Measurements from ENCODE around the gene PPP1R13B. TPM values are rescaled to one million over a fixed set of nuclear protein-coding genes. Genes with fewer than 3 reads are reported as not detected.

Gene PPP1R13B
- total RNA-seq, 1 experiment from 2014 or later, result 3.0 TPM

DNA sequence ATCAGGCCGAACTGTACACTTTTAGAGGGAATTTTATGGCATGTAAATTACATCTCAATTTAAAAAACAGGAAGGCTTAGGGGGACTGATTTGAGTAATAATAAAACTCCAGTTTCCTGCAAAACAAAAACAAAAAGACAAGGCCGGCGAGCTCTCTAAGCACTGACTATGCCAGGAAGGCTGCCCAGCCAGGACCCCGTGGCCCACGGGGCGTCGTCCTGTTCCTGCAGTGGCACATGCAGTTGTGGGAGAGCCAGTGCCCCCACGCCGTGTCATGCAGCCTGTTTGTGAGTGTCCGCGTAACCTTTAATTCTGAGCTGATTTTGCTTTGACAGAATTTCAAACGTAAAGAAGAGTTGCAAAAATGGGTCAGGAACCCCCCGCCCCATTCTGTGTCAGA lies 142.7 kb downstream of the PPP1R13B start:
- no peak overlapping the region for H3K4me3 ChIP-seq (ENCODE audit: low read length)
- no peak overlapping the region for H3K27ac ChIP-seq (ENCODE audit: low read length)
- H2AFZ ChIP-seq (ENCODE audit: low read length), result no peak overlapping the region
- DNase-seq, result no peak
- H3K36me3 ChIP-seq (ENCODE audit: insufficient read depth, low read length), result peaks cover 38% of the 10 kb centered on the region; the same call in 1 of the 2 replicates
- H3K4me1 ChIP-seq (ENCODE audit: low read length), result peaks cover 40% of the 10 kb centered on the region
- no peak overlapping the region for H3K4me2 ChIP-seq (ENCODE audit: low read depth, low read length, poor library complexity, severe bottlenecking)
- H3K9me2 ChIP-seq (replicated peaks; ENCODE audit: insufficient read depth, low read length), result no peaks in the 10 kb centered on the region
- H3K9ac ChIP-seq (ENCODE audit: low read length), result no peak overlapping the region
- H3K27me3 ChIP-seq (ENCODE audit: low read length), result no peaks in the 10 kb centered on the region
- peaks cover 11% of the 10 kb centered on the region; the same call in 1 of the 2 replicates for H3K79me2 ChIP-seq (ENCODE audit: low read length)
- no peaks in the 10 kb centered on the region for H3K9me3 ChIP-seq (ENCODE audit: low read length)
- peaks cover 29% of the 10 kb centered on the region for H4K20me1 ChIP-seq (ENCODE audit: insufficient read depth, low read depth, low read length)

DNA sequence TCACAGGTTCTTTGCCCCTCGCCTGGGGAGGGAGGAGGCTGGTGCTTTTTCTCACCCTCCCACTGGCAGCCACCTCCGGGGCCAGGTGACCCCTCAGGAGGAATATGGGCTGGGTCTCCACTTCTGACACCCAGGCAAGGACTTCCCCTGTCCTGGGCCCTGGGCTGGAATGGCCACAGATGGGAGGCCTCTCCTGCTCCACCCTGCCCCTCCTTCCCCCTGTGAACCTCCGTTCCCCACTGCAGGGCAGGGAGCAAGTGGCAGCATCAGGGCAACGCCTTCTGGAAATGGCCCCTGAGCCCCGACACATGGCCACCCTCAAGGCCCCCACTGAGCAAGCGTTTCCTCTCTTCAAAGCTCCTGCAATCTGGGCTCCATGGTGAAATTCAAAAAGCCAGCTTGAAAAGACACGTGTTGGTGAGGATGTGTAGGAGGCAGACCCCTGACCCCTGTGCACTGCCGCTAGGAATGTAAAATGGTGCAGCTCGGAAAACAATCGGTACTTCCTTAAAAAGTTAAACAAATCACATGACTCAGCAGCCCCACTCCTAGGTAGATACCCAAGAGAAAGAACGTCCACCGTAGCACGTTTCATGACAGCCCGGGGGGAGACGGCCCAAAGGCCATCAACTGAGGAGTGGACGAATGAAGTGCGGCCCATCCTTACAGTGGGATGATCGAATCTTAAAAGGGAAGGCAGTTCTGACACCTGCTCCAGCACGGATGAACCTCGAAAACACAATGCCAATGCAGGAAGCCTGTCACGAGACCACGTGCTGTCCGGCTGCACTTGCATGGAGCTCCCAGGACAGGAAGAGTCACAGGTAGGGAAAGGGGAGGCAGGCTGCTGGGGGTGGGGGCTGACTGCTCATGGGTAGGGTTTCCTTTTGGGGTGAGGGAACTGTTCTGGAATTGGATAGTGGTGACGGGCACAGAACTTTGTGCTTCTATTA lies 143.7 kb downstream of the PPP1R13B start:
- H3K36me3 ChIP-seq (ENCODE audit: insufficient read depth, low read length), result peaks cover 37% of the 10 kb centered on the region

DNA sequence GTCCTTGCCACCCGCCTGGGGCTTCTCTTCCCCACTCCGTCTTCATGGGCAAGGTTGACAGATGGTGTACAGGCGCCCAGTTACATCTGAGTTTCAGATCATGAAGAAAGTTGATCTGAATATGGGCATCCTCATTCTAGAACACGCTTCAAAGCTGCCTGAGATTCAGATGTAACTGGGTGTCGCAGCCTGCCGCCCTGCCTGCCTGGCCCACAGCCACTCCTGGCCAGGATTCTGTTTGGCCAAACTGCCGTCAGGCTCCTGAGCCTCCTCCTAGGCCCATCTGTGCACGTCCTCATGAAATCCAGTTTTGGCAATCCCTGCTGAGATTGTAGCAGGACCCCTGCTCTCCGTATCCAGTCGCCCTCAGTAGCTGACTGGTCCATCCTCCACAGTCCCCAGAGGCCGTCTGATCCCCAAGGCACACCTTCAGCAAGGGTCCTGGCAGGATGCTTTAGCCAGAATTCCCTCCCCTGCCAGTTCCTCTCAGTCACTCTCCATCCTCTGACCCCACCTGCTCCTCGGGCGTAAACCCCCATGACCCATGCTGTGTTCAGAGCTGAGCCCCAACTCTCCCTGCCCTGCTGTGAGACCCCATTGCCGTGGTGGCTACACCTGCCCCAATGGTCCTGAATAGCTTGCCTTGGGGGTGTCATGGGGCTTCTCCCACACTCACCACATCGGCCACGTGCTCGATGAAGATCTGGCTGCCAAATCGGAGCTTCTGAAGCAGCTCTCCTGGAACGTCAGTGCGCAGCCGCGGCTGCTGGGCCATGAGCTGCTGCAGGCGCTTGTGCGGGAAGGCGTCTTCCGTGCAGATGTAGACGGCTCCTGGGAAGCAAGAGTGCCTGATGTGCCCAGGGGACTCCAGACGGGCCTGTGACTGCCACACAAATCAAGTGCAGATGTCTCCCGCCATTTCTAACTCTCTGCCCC lies 144.6 kb downstream of the PPP1R13B start:
- Histone ChIP-seq H3K4me1 (ENCODE audit: low read length) (peaks cover 60% of the 10 kb centered on the region), H3K79me2 (ENCODE audit: low read length) (peaks cover 4% of the 10 kb centered on the region; the same call in 1 of the 2 replicates), H3K27me3 (ENCODE audit: low read length) (no peaks in the 10 kb centered on the region), H3K36me3 (ENCODE audit: insufficient read depth, low read length) (peaks cover 32% of the 10 kb centered on the region), H3K9me3 (ENCODE audit: low read length) (no peaks in the 10 kb centered on the region), H3K9me2 (replicated peaks; ENCODE audit: insufficient read depth, low read length) (no peaks in the 10 kb centered on the region), H3K9ac (ENCODE audit: low read length) (peak overlapping the region; percentile 22), H3K4me2 (ENCODE audit: low read depth, low read length, poor library complexity, severe bottlenecking) (peak overlapping the region; percentile 11), H3K27ac (ENCODE audit: low read length) (peak overlapping the region; percentile 77), H2AFZ (ENCODE audit: low read length) (no peak overlapping the region), H3K4me3 (ENCODE audit: low read length) (no peak overlapping the region), H4K20me1 (ENCODE audit: insufficient read depth, low read depth, low read length) (peaks cover 24% of the 10 kb centered on the region; the same call in 1 of the 2 replicates)
- DNase-seq, result no peak

More for the DNA sequence above, 143.7 kb downstream of the PPP1R13B start:
- H3K27me3 ChIP-seq (ENCODE audit: low read length), result no peaks in the 10 kb centered on the region
- H2AFZ ChIP-seq (ENCODE audit: low read length), result no peak overlapping the region
- H3K79me2 ChIP-seq (ENCODE audit: low read length), result peaks cover 4% of the 10 kb centered on the region; the same call in 1 of the 2 replicates
- no peaks in the 10 kb centered on the region for H3K9me3 ChIP-seq (ENCODE audit: low read length)
- no peak overlapping the region; the same call in 1 of the 2 replicates for H3K27ac ChIP-seq (ENCODE audit: low read length)
- DNase-seq, result no peak
- peaks cover 30% of the 10 kb centered on the region for H4K20me1 ChIP-seq (ENCODE audit: insufficient read depth, low read depth, low read length)
- peaks cover 50% of the 10 kb centered on the region for H3K4me1 ChIP-seq (ENCODE audit: low read length)
- no peak overlapping the region for H3K9ac ChIP-seq (ENCODE audit: low read length)
- H3K4me3 ChIP-seq (ENCODE audit: low read length), result no peak overlapping the region
- no peaks in the 10 kb centered on the region for H3K9me2 ChIP-seq (replicated peaks; ENCODE audit: insufficient read depth, low read length)
- H3K4me2 ChIP-seq (ENCODE audit: low read depth, low read length, poor library complexity, severe bottlenecking), result no peak overlapping the region

DNA sequence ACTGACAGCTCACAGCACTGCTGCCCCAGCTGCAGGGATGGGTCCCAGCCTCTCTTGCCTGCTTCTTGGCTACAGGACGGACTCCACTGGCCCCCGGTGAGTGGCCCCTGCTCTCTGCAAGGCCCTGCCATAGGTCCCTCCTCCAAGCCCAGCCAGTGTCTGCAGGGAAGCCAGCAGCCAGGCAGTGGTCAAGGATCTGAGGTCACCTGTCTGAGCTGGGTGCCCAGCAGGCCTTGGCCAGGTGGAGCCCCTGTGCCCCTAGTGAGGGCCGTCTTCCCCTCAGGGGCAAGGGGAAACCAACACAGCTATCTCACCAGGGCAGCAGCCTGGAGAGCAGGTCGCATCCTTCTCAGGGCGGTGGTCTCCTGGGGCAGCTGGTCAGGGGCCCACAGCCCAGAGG lies 145.3 kb downstream of the PPP1R13B start:
- Histone ChIP-seq H3K9me3 (ENCODE audit: low read length) (no peaks in the 10 kb centered on the region), H3K9ac (ENCODE audit: low read length) (peak overlapping the region; percentile 22), H3K79me2 (ENCODE audit: low read length) (peaks cover 8% of the 10 kb centered on the region; the same call in 1 of the 2 replicates), H3K27ac (ENCODE audit: low read length) (peak overlapping the region; percentile 77), H3K4me1 (ENCODE audit: low read length) (peaks cover 66% of the 10 kb centered on the region), H3K36me3 (ENCODE audit: insufficient read depth, low read length) (peaks cover 29% of the 10 kb centered on the region), H3K4me2 (ENCODE audit: low read depth, low read length, poor library complexity, severe bottlenecking) (peak overlapping the region; percentile 11), H3K27me3 (ENCODE audit: low read length) (no peaks in the 10 kb centered on the region), H3K9me2 (replicated peaks; ENCODE audit: insufficient read depth, low read length) (no peaks in the 10 kb centered on the region), H4K20me1 (ENCODE audit: insufficient read depth, low read depth, low read length) (peaks cover 21% of the 10 kb centered on the region; the same call in 1 of the 2 replicates), H3K4me3 (ENCODE audit: low read length) (no peak overlapping the region), H2AFZ (ENCODE audit: low read length) (no peak overlapping the region)
- no peak for DNase-seq

DNA sequence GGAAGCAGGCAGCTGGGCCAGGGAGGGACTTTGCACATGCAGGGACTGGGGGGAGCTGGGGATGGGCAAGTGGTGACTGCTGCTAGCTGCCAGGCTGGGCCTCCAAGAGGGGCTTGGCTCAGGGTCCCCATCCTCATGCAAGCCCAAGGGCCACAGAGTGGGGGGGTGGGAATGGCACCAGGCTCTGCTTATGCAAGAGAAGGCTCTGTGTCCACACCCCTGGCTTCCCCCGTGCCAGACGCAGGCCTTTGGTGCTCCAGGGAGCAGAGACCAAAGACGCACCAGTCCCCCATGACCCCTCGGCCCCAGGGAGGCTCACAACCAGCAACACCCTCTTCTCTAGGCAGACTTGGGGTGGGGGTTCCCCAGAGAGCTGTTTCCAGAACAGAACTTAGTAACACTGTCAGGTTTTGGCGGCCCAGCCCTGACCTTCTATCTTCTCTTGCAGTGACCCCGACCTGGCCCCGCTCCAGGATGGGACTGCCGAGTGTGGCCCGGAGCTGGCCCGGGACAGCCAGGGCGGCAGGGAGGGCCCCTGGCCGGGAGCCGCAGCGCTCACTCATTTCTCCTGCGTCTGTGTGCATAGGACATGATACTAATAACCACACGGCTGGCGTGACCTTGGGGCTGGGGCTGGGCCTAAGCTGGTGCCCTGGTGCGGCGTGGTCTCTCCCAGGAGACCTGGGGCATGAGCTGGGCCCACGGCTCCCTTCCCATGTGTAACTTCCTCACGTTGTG lies 146.5 kb downstream of the PPP1R13B start:
- Histone ChIP-seq H2AFZ (ENCODE audit: low read length) (no peak overlapping the region), H3K9me3 (ENCODE audit: low read length) (no peaks in the 10 kb centered on the region), H3K4me3 (ENCODE audit: low read length) (no peak overlapping the region), H4K20me1 (ENCODE audit: insufficient read depth, low read depth, low read length) (peaks cover 17% of the 10 kb centered on the region; the same call in 1 of the 2 replicates), H3K9ac (ENCODE audit: low read length) (peak overlapping the region; percentile 32; the same call in 1 of the 2 replicates), H3K36me3 (ENCODE audit: insufficient read depth, low read length) (peaks cover 37% of the 10 kb centered on the region), H3K9me2 (replicated peaks; ENCODE audit: insufficient read depth, low read length) (no peaks in the 10 kb centered on the region), H3K79me2 (ENCODE audit: low read length) (peaks cover 11% of the 10 kb centered on the region), H3K4me1 (ENCODE audit: low read length) (peaks cover 78% of the 10 kb centered on the region), H3K4me2 (ENCODE audit: low read depth, low read length, poor library complexity, severe bottlenecking) (peak overlapping the region; percentile 34), H3K27me3 (ENCODE audit: low read length) (no peaks in the 10 kb centered on the region), H3K27ac (ENCODE audit: low read length) (peak overlapping the region; percentile 77)
- no peak for DNase-seq

DNA sequence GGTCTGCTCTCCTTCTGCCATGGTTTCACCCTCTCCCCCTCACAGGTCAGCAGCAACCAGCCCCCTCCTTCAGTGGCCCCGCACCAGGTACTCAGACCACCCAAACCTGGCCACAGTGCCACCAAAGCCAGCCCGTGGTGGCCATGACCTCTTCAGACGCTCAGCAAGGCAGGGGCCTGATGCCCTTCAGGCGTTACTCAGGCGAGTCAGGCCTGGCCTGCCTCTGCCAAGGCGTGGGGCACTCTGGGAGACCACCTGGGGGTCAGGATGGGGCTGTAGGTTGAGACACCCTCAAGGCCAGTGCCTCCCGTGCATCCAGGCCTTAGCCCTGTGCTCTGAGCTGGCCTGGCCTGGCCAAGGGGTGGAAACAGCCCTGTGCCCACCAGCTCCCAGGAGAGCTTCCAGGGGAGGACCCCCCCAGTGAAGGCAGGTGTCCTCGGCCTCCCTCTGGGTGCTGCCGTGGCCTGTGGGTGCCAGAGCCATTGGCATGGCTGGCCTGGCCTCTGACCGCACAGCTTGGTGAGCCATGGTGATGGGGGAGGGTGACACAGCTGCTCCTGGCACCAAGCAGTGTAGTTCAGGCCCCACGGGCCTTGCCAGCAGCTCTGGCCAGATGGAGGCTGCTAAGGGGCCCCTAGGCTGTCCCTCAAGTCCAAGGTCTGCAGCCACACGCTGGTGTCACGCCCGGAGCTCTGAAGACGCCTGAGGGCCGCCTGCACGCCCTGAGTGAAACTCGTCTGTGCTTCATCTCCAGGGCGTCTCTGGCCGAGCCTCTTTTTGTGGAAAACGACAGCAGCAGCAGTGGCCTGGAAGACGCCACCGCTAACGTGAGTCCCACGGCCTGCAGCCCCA lies 147.2 kb downstream of the PPP1R13B start:
- Histone ChIP-seq H3K36me3 (ENCODE audit: insufficient read depth, low read length) (peaks cover 32% of the 10 kb centered on the region), H3K4me3 (ENCODE audit: low read length) (no peak overlapping the region), H4K20me1 (ENCODE audit: insufficient read depth, low read depth, low read length) (peaks cover 14% of the 10 kb centered on the region; the same call in 1 of the 2 replicates), H3K9ac (ENCODE audit: low read length) (peak overlapping the region; percentile 32; the same call in 1 of the 2 replicates), H3K27me3 (ENCODE audit: low read length) (no peaks in the 10 kb centered on the region), H3K79me2 (ENCODE audit: low read length) (peaks cover 11% of the 10 kb centered on the region), H2AFZ (ENCODE audit: low read length) (no peak overlapping the region), H3K9me2 (replicated peaks; ENCODE audit: insufficient read depth, low read length) (no peaks in the 10 kb centered on the region), H3K9me3 (ENCODE audit: low read length) (no peaks in the 10 kb centered on the region), H3K4me2 (ENCODE audit: low read depth, low read length, poor library complexity, severe bottlenecking) (peak overlapping the region; percentile 4), H3K27ac (ENCODE audit: low read length) (peak overlapping the region; percentile 77), H3K4me1 (ENCODE audit: low read length) (peaks cover 85% of the 10 kb centered on the region)
- DNase-seq, result no peak

DNA sequence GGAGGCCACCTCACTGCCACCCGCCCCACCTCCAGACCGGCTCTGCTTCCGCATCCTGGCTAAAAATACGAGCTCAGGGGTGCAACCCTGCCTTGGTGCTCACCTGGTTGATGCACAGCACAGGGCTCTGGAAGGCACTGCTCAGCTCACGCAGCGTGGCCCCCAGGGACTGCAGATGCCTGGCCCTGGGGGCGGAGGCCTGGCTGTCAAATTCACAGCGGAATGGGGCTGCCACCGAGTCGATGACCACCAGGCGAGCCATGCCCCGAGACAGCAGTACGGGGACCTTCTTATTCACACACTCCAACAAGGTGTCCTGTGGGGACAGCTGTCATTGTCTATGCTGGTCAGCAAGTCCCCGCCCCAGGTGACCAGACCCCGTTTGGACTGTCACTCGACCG lies 148.1 kb downstream of the PPP1R13B start:
- peak overlapping the region; percentile 77 for H3K27ac ChIP-seq (ENCODE audit: low read length)
- H2AFZ ChIP-seq (ENCODE audit: low read length), result no peak overlapping the region
- H3K4me1 ChIP-seq (ENCODE audit: low read length), result peaks cover 91% of the 10 kb centered on the region
- H3K4me2 ChIP-seq (ENCODE audit: low read depth, low read length, poor library complexity, severe bottlenecking), result peak overlapping the region; percentile 35
- H3K79me2 ChIP-seq (ENCODE audit: low read length), result peaks cover 11% of the 10 kb centered on the region
- H3K9me2 ChIP-seq (replicated peaks; ENCODE audit: insufficient read depth, low read length), result no peaks in the 10 kb centered on the region
- DNase-seq, result no peak
- peaks cover 14% of the 10 kb centered on the region; the same call in 1 of the 2 replicates for H4K20me1 ChIP-seq (ENCODE audit: insufficient read depth, low read depth, low read length)
- peak overlapping the region; percentile 8; the same call in 1 of the 2 replicates for H3K9ac ChIP-seq (ENCODE audit: low read length)
- H3K9me3 ChIP-seq (ENCODE audit: low read length), result no peaks in the 10 kb centered on the region
- H3K27me3 ChIP-seq (ENCODE audit: low read length), result no peaks in the 10 kb centered on the region
- H3K4me3 ChIP-seq (ENCODE audit: low read length), result no peak overlapping the region; the same call in 1 of the 2 replicates
- H3K36me3 ChIP-seq (ENCODE audit: insufficient read depth, low read length), result peaks cover 27% of the 10 kb centered on the region
